ENCODE measurements around the gene TYMP. TPM values are rescaled to one million over a fixed set of nuclear protein-coding genes. Genes with fewer than 3 reads are reported as not detected.

TYMP gene
- polyA plus RNA-seq, 1 of the 3 experiments (the other 2 are of a cell fraction), result 1.7 TPM

DNA sequence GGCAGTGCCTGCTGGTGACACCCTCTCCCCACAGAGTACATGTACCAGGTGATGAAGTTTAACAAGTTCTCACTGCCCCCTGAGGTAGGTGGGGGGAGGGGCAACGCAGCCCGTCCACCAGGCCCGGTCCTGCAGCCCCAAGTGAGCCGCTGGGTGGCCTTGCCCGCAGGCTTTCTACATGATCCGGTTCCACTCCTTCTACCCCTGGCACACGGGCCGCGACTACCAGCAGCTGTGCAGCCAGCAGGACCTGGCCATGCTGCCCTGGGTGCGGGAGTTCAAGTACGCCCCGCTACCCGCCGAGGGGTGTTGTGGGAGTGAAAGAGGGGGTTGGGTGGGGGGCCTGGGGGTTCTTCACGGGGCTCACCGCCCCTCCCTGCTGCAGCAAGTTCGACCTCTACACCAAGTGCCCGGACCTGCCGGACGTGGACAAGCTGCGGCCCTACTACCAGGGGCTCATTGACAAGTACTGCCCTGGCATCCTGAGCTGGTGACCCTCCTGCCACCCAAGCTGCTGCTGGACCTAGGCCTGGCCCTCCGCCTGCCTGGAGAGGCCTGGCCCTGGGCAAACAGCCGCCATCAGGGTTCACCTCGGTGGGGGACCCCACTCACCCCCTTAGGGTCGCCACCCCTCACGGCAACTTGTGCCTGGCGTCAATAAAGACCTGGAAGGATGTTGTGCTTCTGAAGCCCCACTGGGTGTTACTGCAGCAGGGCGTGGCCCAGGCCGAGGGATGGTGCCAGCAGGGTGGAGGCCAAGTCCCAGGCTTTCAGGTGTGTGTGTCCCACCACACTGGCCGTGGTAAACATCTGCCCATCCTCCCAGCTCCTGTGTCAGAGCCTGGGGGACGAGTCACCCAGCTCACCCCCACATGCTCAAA, 40.2 kb downstream of the TYMP start:
- no peaks in the 10 kb centered on the region for H3K27me3 ChIP-seq (ENCODE audit: insufficient read depth)
- H2AFZ ChIP-seq (ENCODE audit: low read depth), result no peak overlapping the region
- no peaks in the 10 kb centered on the region for H3K9me3 ChIP-seq
- no peak overlapping the region for H3K27ac ChIP-seq (ENCODE audit: low read depth in 2 of 2, low read length in 1 of 2)
- peaks cover 0 to 2% of the 10 kb centered on the region in 2 experiments; a peak in 1 of 4 replicates for H3K4me1 ChIP-seq (ENCODE audit: control insufficient read depth in 1 of 2, insufficient read depth in 2 of 2, low read depth in 1 of 2, low read length in 1 of 2)
- no peaks in the 10 kb centered on the region for H3K79me2 ChIP-seq (ENCODE audit: insufficient read depth)
- DNase-seq, result no peak
- TF ChIP-seq, protein P1, sequence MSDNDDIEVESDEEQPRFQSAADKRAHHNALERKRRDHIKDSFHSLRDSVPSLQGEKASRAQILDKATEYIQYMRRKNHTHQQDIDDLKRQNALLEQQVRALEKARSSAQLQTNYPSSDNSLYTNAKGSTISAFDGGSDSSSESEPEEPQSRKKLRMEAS (IDR thresholded peaks at IDR 0.05; ENCODE audit: low read depth), result no peak
- TF ChIP-seq YY1 (IDR thresholded peaks at IDR 0.05; ENCODE audit: low read depth), result no peak
- no peak for TF ChIP-seq TAF1 (IDR thresholded peaks at IDR 0.05; ENCODE audit: borderline replicate concordance, low read depth, low read length)
- no peak for TF ChIP-seq TEAD4 (IDR thresholded peaks at IDR 0.05; ENCODE audit: borderline replicate concordance, insufficient read depth)
- TF ChIP-seq ELF1 (IDR thresholded peaks at IDR 0.05), result no peak
- no peak for TF ChIP-seq CHD2 (IDR thresholded peaks at IDR 0.05; ENCODE audit: low read length, partially characterized antibody)
- no peak for TF ChIP-seq FOXJ3 (CRISPR knock-in tag; IDR thresholded peaks at IDR 0.05)
- TF ChIP-seq JUND (IDR thresholded peaks at IDR 0.05), result no peak
- no peak for TF ChIP-seq MXI1 (IDR thresholded peaks at IDR 0.05; ENCODE audit: low read depth, low read length)
- TF ChIP-seq GATA2 (CRISPR knock-in tag; IDR thresholded peaks at IDR 0.05), result no peak
- no peak for TF ChIP-seq SMC3 (IDR thresholded peaks at IDR 0.05; ENCODE audit: low read depth, low read length)
- no peak for TF ChIP-seq FOXM1 (IDR thresholded peaks at IDR 0.05; ENCODE audit: low read depth)
- H3K4me2 ChIP-seq, result no peak overlapping the region
- H3K4me3 ChIP-seq (ENCODE audit: low read depth in 2 of 2, low read length in 1 of 2), result no peak overlapping the region
- H3K9me2 ChIP-seq, result no peaks in the 10 kb centered on the region
- ChIA-PET POLR2A (no interaction called here), CTCF (interaction anchor here (1.2 kb wide), 1 partner anchor 14 kb away, joined by 3 read pairs; no protein-coding TSS in a partner anchor)
- no peak overlapping the region for H3K9ac ChIP-seq
- H4K20me1 ChIP-seq (ENCODE audit: insufficient read depth), result no peaks in the 10 kb centered on the region
- WGBS (ENCODE audit: low lambda C conversion rate), result 83% methylated on average over 6 of the region's 31 CpGs
- no peaks in the 10 kb centered on the region for H3F3A ChIP-seq (replicated peaks; ENCODE audit: insufficient read depth)
- H3K36me3 ChIP-seq (replicated peaks in 1 of 2; ENCODE audit: control insufficient read depth in 1 of 2, insufficient read depth in 2 of 2, low read length in 1 of 2), result no peaks in the 10 kb centered on the region

DNA sequence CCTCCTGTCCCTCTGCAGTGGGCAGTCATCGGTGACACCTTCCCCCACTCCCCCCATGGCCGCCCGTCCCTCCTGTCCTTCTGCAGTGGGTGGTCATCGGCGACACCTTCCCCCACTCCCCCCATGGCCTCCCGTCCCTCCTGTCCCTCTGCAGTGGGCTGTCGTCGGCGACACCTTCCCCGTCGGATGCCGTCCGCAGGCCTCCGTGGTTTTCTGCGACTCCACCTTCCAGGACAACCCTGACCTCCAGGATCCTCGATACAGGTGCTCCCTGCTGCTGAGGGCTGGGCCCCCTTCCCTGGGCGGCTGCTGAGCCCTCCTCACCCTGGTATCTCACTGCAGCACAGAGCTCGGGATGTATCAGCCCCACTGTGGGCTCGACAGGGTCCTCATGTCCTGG, 40.9 kb downstream of the TYMP start:
- H3K27ac ChIP-seq (ENCODE audit: low read depth in 2 of 2, low read length in 1 of 2), result no peak overlapping the region
- no peak overlapping the region for H2AFZ ChIP-seq (ENCODE audit: low read depth)
- POLR2A ChIA-PET, result no interaction called here
- H3F3A ChIP-seq (replicated peaks; ENCODE audit: insufficient read depth), result no peaks in the 10 kb centered on the region
- no peak overlapping the region for H3K9ac ChIP-seq
- H3K4me1 ChIP-seq (ENCODE audit: control insufficient read depth in 1 of 2, insufficient read depth in 2 of 2, low read depth in 1 of 2, low read length in 1 of 2), result peaks cover 0 to 2% of the 10 kb centered on the region in 2 experiments; a peak in 1 of 4 replicates
- no peak for DNase-seq
- no peak overlapping the region for H3K4me3 ChIP-seq (ENCODE audit: low read depth in 2 of 2, low read length in 1 of 2)
- H4K20me1 ChIP-seq (ENCODE audit: insufficient read depth), result no peaks in the 10 kb centered on the region
- no peaks in the 10 kb centered on the region for H3K27me3 ChIP-seq (ENCODE audit: insufficient read depth)
- WGBS (ENCODE audit: low lambda C conversion rate), result 76% methylated on average over 19 of the region's 19 CpGs
- no peak overlapping the region for H3K4me2 ChIP-seq
- CTCF ChIA-PET, result interaction anchor here (1.2 kb wide), 1 partner anchor 14 kb away, joined by 3 read pairs; no protein-coding TSS in a partner anchor
- H3K9me3 ChIP-seq, result no peaks in the 10 kb centered on the region
- no peaks in the 10 kb centered on the region for H3K79me2 ChIP-seq (ENCODE audit: insufficient read depth)
- H3K36me3 ChIP-seq (replicated peaks in 1 of 2; ENCODE audit: control insufficient read depth in 1 of 2, insufficient read depth in 2 of 2, low read length in 1 of 2), result no peaks in the 10 kb centered on the region
- no peaks in the 10 kb centered on the region for H3K9me2 ChIP-seq
- TF ChIP-seq, protein P2, sequence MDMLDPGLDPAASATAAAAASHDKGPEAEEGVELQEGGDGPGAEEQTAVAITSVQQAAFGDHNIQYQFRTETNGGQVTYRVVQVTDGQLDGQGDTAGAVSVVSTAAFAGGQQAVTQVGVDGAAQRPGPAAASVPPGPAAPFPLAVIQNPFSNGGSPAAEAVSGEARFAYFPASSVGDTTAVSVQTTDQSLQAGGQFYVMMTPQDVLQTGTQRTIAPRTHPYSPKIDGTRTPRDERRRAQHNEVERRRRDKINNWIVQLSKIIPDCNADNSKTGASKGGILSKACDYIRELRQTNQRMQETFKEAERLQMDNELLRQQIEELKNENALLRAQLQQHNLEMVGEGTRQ (IDR thresholded peaks at IDR 0.05; ENCODE audit: borderline replicate concordance, low read depth, low read length), result no peak
- TF ChIP-seq POLR2AphosphoS5 (IDR thresholded peaks at IDR 0.05; ENCODE audit: low read depth, low read length), result no peak
- no peak for TF ChIP-seq JUND (IDR thresholded peaks at IDR 0.05)
- no peak for TF ChIP-seq FOXM1 (IDR thresholded peaks at IDR 0.05; ENCODE audit: low read depth)
- TF ChIP-seq TCF12 (IDR thresholded peaks at IDR 0.05), result no peak
- no peak for TF ChIP-seq GABPA (IDR thresholded peaks at IDR 0.05; ENCODE audit: low read depth)
- TF ChIP-seq NFIC (IDR thresholded peaks at IDR 0.05; ENCODE audit: borderline replicate concordance), result no peak
- TF ChIP-seq RAD21 (IDR thresholded peaks at IDR 0.05; ENCODE audit: low read length), result no peak
- TF ChIP-seq, protein P3, sequence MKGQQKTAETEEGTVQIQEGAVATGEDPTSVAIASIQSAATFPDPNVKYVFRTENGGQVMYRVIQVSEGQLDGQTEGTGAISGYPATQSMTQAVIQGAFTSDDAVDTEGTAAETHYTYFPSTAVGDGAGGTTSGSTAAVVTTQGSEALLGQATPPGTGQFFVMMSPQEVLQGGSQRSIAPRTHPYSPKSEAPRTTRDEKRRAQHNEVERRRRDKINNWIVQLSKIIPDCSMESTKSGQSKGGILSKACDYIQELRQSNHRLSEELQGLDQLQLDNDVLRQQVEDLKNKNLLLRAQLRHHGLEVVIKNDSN (IDR thresholded peaks at IDR 0.05; ENCODE audit: borderline replicate concordance, low read depth), result no peak
- TF ChIP-seq MXI1 (IDR thresholded peaks at IDR 0.05; ENCODE audit: low read depth, low read length), result no peak
- TF ChIP-seq, protein P4, sequence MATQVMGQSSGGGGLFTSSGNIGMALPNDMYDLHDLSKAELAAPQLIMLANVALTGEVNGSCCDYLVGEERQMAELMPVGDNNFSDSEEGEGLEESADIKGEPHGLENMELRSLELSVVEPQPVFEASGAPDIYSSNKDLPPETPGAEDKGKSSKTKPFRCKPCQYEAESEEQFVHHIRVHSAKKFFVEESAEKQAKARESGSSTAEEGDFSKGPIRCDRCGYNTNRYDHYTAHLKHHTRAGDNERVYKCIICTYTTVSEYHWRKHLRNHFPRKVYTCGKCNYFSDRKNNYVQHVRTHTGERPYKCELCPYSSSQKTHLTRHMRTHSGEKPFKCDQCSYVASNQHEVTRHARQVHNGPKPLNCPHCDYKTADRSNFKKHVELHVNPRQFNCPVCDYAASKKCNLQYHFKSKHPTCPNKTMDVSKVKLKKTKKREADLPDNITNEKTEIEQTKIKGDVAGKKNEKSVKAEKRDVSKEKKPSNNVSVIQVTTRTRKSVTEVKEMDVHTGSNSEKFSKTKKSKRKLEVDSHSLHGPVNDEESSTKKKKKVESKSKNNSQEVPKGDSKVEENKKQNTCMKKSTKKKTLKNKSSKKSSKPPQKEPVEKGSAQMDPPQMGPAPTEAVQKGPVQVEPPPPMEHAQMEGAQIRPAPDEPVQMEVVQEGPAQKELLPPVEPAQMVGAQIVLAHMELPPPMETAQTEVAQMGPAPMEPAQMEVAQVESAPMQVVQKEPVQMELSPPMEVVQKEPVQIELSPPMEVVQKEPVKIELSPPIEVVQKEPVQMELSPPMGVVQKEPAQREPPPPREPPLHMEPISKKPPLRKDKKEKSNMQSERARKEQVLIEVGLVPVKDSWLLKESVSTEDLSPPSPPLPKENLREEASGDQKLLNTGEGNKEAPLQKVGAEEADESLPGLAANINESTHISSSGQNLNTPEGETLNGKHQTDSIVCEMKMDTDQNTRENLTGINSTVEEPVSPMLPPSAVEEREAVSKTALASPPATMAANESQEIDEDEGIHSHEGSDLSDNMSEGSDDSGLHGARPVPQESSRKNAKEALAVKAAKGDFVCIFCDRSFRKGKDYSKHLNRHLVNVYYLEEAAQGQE (IDR thresholded peaks at IDR 0.05; ENCODE audit: low read depth, low read length), result no peak
- TF ChIP-seq YY1 (IDR thresholded peaks at IDR 0.05; ENCODE audit: low read depth), result no peak
- no peak for TF ChIP-seq EP300 (IDR thresholded peaks at IDR 0.05; ENCODE audit: borderline replicate concordance in 1 of 2, low read depth in 1 of 2, low read length in 1 of 2)
- no peak for TF ChIP-seq SMC3 (IDR thresholded peaks at IDR 0.05; ENCODE audit: low read depth, low read length)
- TF ChIP-seq GATA2 (CRISPR knock-in tag; IDR thresholded peaks at IDR 0.05), result no peak
- no peak for TF ChIP-seq RCOR1 (IDR thresholded peaks at IDR 0.05; ENCODE audit: low read length)
- TF ChIP-seq EZH2phosphoT487 (IDR thresholded peaks at IDR 0.05; ENCODE audit: borderline replicate concordance, low read depth), result no peak

Measured in SK-N-SH (cell line).